NT2/D1 (cell line): ENCODE data around the gene HOXA6.

Experiments used
- SUZ12 ChIP-seq: IDR thresholded peaks from 2 replicates; pipeline ENCODE4 v1.6.1; 2011; ENCODE audit not compliant: insufficient read length, insufficient read depth; ENCODE audit errors: extremely low read depth
- YY1 ChIP-seq: IDR thresholded peaks from 2 replicates; pipeline ENCODE4 v1.6.1; 2011; ENCODE audit not compliant: insufficient read length, insufficient read depth
- ZNF274 ChIP-seq: IDR thresholded peaks from 2 replicates; pipeline ENCODE4 v1.6.1; 2011; ENCODE audit warnings: mild to moderate bottlenecking, low read depth, low read length

GRCh38 chr7:27153526-27153925 lies 6.0 kb upstream of the HOXA6 start:
- TF ChIP-seq YY1 (no peak), ZNF274 (no peak), SUZ12 (no peak)
